HepG2 (cell line): Measurements from ENCODE around the gene IL1RAP. TPM values are rescaled to one million over a fixed set of nuclear protein-coding genes. Genes with fewer than 3 reads are reported as not detected.

ENCODE experiments used
- ATAC-seq: fragments of 200-7000 bp; cut with Tn5 transposase; 3 replicates; pipeline ENCODE4 v1.9.1; 2020; ENCODE audit warnings: mild to moderate bottlenecking, moderate library complexity
- BruUV-seq: library from RNA; stranded (reverse); fragments of 400-500 nt; replicated peaks from 2 replicates; lab custom pipeline; 2021; lab: Mats Ljungman, UMichigan
- CTCF ChIA-PET: fragments of 300-600 bp; formaldehyde crosslinking; extraction: SDS; loops from one replicate; lab custom pipeline; 2021; ENCODE audit warnings: low total read pairs, inconsistent platforms, low intra/inter-chr PET ratio; lab: Yijun Ruan, JAX
- POLR2A ChIA-PET: fragments of 350-600 bp; sonication (Branson Sonifier 250); formaldehyde crosslinking; loops from one replicate; lab custom pipeline; 2020; ENCODE audit warnings: antibody characterized with exemption, inconsistent platforms; lab: Yijun Ruan, JAX
- DNase-seq: peaks from one replicate; pipeline ENCODE4 v3.0.0-alpha.2; 2015; ENCODE audit warnings: low spot score
- FAIRE-seq: peaks from 3 replicates; lab custom pipeline; 2011; peaks lifted over from hg19 to GRCh38; lab: Jason Lieb, UNC
- H2AFZ ChIP-seq: one replicate; pipeline ENCODE4 v1.6.1; 2011; ENCODE audit warnings: low read length, inconsistent platforms
- H3K27ac ChIP-seq: fragments of 300-600 bp; 3 replicates; pipeline ENCODE4 v1.8.0; 2011; ENCODE audit warnings: mixed run types, mild to moderate bottlenecking, mixed read lengths, low read length, inconsistent platforms; ENCODE audit not compliant: insufficient read depth; ENCODE audit errors: extremely low read length
- H3K27me3 ChIP-seq, 2 experiments: fragments of 200-600 bp in 1 of 2; 2 replicates in 1 of 2; 3 replicates in 1 of 2; pipeline versions ENCODE4 v1.6.0 to v1.8.0; 2011; ENCODE audit warnings: low read length in 2 of 2, mild to moderate bottlenecking in 2 of 2, moderate library complexity in 2 of 2, inconsistent platforms in 1 of 2; ENCODE audit not compliant: insufficient read depth in 2 of 2, control insufficient read depth in 1 of 2
- H3K36me3 ChIP-seq, 2 experiments: fragments of 200-600 bp in 1 of 2; replicated peaks in 1 of 2; 2 replicates in 1 of 2; 3 replicates in 1 of 2; pipeline versions ENCODE4 v1.5.1 to v1.8.0; 2011; ENCODE audit warnings: low read length in 2 of 2, inconsistent platforms in 1 of 2; ENCODE audit not compliant: insufficient read depth in 2 of 2, control insufficient read depth in 1 of 2
- H3K4me1 ChIP-seq: 2 replicates; pipeline ENCODE4 v1.5.1; 2012; ENCODE audit warnings: low read length, inconsistent platforms; ENCODE audit not compliant: insufficient read depth
- H3K4me2 ChIP-seq: 2 replicates; pipeline ENCODE4 v1.6.0; 2011; ENCODE audit warnings: low read depth, low read length, inconsistent platforms
- H3K4me3 ChIP-seq, 3 experiments: fragments of 200-600 bp in 1 of 3; sonication (generic), shearing (Covaris generic) in 1 of 3; replicated peaks in 1 of 3; 2 replicates each; pipeline ENCODE4 v1.5.1; 2011 to 2016; ENCODE audit warnings: low read length in 3 of 3, inconsistent platforms in 2 of 3, low read depth in 2 of 3, mild to moderate bottlenecking in 2 of 3, control low read depth in 1 of 3, mixed read lengths in 1 of 3; ENCODE audit not compliant: insufficient read depth in 1 of 3
- H3K79me2 ChIP-seq: one replicate; pipeline ENCODE4 v1.6.1; 2011; ENCODE audit warnings: low read length, inconsistent platforms; ENCODE audit not compliant: insufficient read depth
- H3K9ac ChIP-seq: 2 replicates; pipeline ENCODE4 v1.6.0; 2011; ENCODE audit warnings: mild to moderate bottlenecking, low read depth, low read length, inconsistent platforms; ENCODE audit not compliant: insufficient read depth
- H3K9me3 ChIP-seq: 2 replicates; pipeline ENCODE4 v1.5.1; 2012; ENCODE audit warnings: mild to moderate bottlenecking, low read length
- H4K20me1 ChIP-seq: 2 replicates; pipeline ENCODE4 v1.6.0; 2011; ENCODE audit warnings: inconsistent platforms, mild to moderate bottlenecking, low read length, moderate library complexity; ENCODE audit not compliant: insufficient read depth
- ETS1 ChIP-seq: sonication (generic); formaldehyde crosslinking; IDR thresholded peaks from 2 replicates; pipeline ENCODE4 v1.4.0; 2020; ENCODE audit warnings: missing genetic modification reagents
- FOXJ3 ChIP-seq: sonication (generic); formaldehyde crosslinking; IDR thresholded peaks from 2 replicates; pipeline ENCODE4 v1.4.0; 2020; ENCODE audit warnings: missing genetic modification reagents, mild to moderate bottlenecking, borderline replicate concordance
- KLF11 ChIP-seq: IDR thresholded peaks from 2 replicates; pipeline ENCODE4 v1.6.1; 2016; ENCODE audit warnings: missing compliant biosample characterization
- MNT ChIP-seq: fragments of 450-650 bp; IDR thresholded peaks from 2 replicates; pipeline ENCODE4 v1.6.1; 2016
- POGZ ChIP-seq: sonication (generic); formaldehyde crosslinking; IDR thresholded peaks from 2 replicates; pipeline ENCODE4 v1.4.0; 2020; ENCODE audit warnings: mild to moderate bottlenecking, missing genetic modification reagents
- SNRNP70 ChIP-seq: fragments of 200-400 bp; formaldehyde crosslinking; IDR thresholded peaks from 2 replicates; pipeline ENCODE4 v1.6.1; 2017; ENCODE audit warnings: mild to moderate bottlenecking, low read depth, low read length, moderate library complexity
- SP140L ChIP-seq: sonication (generic); formaldehyde crosslinking; IDR thresholded peaks from 2 replicates; pipeline ENCODE4 v1.4.0; 2020; ENCODE audit warnings: missing genetic modification reagents, borderline replicate concordance
- SRSF4 ChIP-seq: fragments of 200-400 bp; formaldehyde crosslinking; IDR thresholded peaks from one replicate; pipeline ENCODE4 v1.6.1; 2018; ENCODE audit warnings: mild to moderate bottlenecking, low read depth, low read length, moderate library complexity; ENCODE audit not compliant: poor library complexity, severe bottlenecking
- TCF7L2 ChIP-seq: IDR thresholded peaks from 2 replicates; pipeline ENCODE4 v1.6.1; 2011; ENCODE audit warnings: mild to moderate bottlenecking, low read depth, low read length, moderate library complexity
- TSC22D2 ChIP-seq: sonication (generic); formaldehyde crosslinking; IDR thresholded peaks from 2 replicates; pipeline ENCODE4 v1.5.1; 2020; ENCODE audit warnings: missing genetic modification reagents, mild to moderate bottlenecking, borderline replicate concordance
- ZFP37 ChIP-seq: sonication (generic); formaldehyde crosslinking; IDR thresholded peaks from 2 replicates; pipeline ENCODE4 v1.4.0; 2020; ENCODE audit warnings: missing genetic modification reagents, borderline replicate concordance
- ZFY ChIP-seq: sonication (generic); formaldehyde crosslinking; IDR thresholded peaks from 2 replicates; pipeline ENCODE4 v1.4.0; 2020; ENCODE audit warnings: missing genetic modification reagents
- ZNF101 ChIP-seq: sonication (generic); formaldehyde crosslinking; IDR thresholded peaks from 2 replicates; pipeline ENCODE4 v1.4.0; 2020; ENCODE audit warnings: mild to moderate bottlenecking, low read depth, missing genetic modification reagents, borderline replicate concordance
- ZNF124 ChIP-seq: sonication (generic); formaldehyde crosslinking; IDR thresholded peaks from 2 replicates; pipeline ENCODE4 v1.4.0; 2020; ENCODE audit warnings: missing genetic modification reagents
- ZNF546 ChIP-seq: sonication (generic); formaldehyde crosslinking; conservative IDR thresholded peaks from 2 replicates; pipeline ENCODE4 v1.8.1; 2023; ENCODE audit warnings: mild to moderate bottlenecking, missing genetic modification reagents
- ZNF563 ChIP-seq: sonication (generic); formaldehyde crosslinking; IDR thresholded peaks from 2 replicates; pipeline ENCODE4 v1.8.0; 2022; ENCODE audit warnings: mild to moderate bottlenecking, moderate library complexity, missing genetic modification reagents
- ZNF567 ChIP-seq: sonication (generic); formaldehyde crosslinking; IDR thresholded peaks from 2 replicates; pipeline ENCODE4 v1.8.1; 2023; ENCODE audit warnings: mild to moderate bottlenecking, missing genetic modification reagents, borderline replicate concordance
- ZNF589 ChIP-seq: sonication (generic); formaldehyde crosslinking; conservative IDR thresholded peaks from 2 replicates; pipeline ENCODE4 v1.8.0; 2022; ENCODE audit warnings: mild to moderate bottlenecking, moderate library complexity, missing genetic modification reagents
- WGBS: methylation state at CpG from one replicate; pipeline ENCODE4 v1.1.6; 2017; ENCODE audit warnings: low lambda C conversion rate; 5-methylcytosine and 5-hydroxymethylcytosine counted together
- in situ Hi-C: cut with HindIII; loops from 2 replicates; pipeline ENCODE4 v1.10.0; 2017; ENCODE audit warnings: low pct_unique_long_range_greater_than_20kb; ENCODE audit not compliant: extremely low pct_ligation_motif_present
- intact Hi-C: fragments of 100-400 bp; cut with micrococcal nuclease; formaldehyde crosslinking; loops from one replicate; pipeline ENCODE4 v1.10.0; 2022; ENCODE audit not compliant: unreplicated experiment
- polyA plus RNA-seq, 8 experiments: library from polyadenylated mRNA; depleted of rRNA in 3 of 8; stranded (reverse) in 7 of 8; unstranded in 1 of 8; fragments of >200 nt; fragmentation: Illumina TruSeq in 4 of 8; extraction: Trizol in 4 of 8; gene quantifications; 2 replicates each; pipeline versions ENCODE4 v1.2.1 to v1.2.3, GENCODE V29; 2011 to 2016; ENCODE audit warnings: low read depth in 4 of 8, missing spikeins in 1 of 8, mixed read lengths in 1 of 8; ENCODE audit not compliant: insufficient read depth in 1 of 8
- total RNA-seq, 5 experiments: library from RNA; depleted of rRNA; stranded (reverse); fragments of >200 nt; fragmentation: Illumina TruSeq; extraction: Trizol; gene quantifications; 2 replicates each; pipeline ENCODE4 v1.2.3, GENCODE V29; 2016; ENCODE audit warnings: low read depth in 1 of 5
- TF ChIP-seq, protein P1 (sequence below): sonication (generic); formaldehyde crosslinking; IDR thresholded peaks from 2 replicates; pipeline ENCODE4; 2020; ENCODE audit warnings: missing genetic modification reagents, mild to moderate bottlenecking, borderline replicate concordance

IL1RAP gene
- total and polyA plus RNA-seq, 2 of the 13 experiments (the other 11 are each of a cell fraction or from before 2014, with no cell fraction given), result 18.3 to 54.9 TPM

- no peak for TF ChIP-seq MNT
- no peak for TF ChIP-seq ZNF101
- TF ChIP-seq ZNF546 (CRISPR knock-in tag), result no peak
- TF ChIP-seq FOXJ3 (CRISPR knock-in tag), result no peak
- TF ChIP-seq SNRNP70, result no peak
- no peak for TF ChIP-seq ETS1 (CRISPR knock-in tag)
These were observed 92.7 kb downstream of the IL1RAP start (continued) for GRCh38 chr3:190606596-190606995.

DNA sequence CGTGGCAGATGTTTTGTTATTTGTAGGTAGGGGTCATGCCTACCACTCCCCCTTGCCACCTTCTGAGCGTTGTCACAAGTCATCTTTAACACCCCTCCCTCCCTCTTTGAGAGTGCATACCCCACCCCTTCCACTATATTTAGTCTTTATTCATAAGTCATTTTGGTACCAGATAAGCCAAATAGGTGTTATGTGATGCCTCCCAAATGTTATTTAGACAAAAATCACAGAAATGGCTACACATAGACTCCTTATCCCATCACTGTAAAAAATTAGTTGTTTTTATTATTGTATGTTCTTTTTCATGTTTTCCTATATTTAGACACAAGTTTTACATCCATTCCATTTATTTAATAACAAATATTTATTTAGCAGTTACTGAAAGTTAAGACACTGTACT, 93.1 kb downstream of the IL1RAP start:
- peaks cover 10 to 29% of the 10 kb centered on the region in 2 experiments for H3K36me3 ChIP-seq
- no peak for DNase-seq
- no peak for FAIRE-seq
- POLR2A ChIA-PET, result no interaction called here
- no peak for ATAC-seq
- intact Hi-C loops, result no loop called here
- no TSS peak for BruUV-seq
- H3K9ac ChIP-seq, result no peak overlapping the region
- H3K4me2 ChIP-seq, result no peak overlapping the region
- in situ Hi-C loops, result no loop called here
- no peaks in the 10 kb centered on the region for H3K27me3 ChIP-seq
- CTCF ChIA-PET, result no interaction called here
- no peak overlapping the region for H2AFZ ChIP-seq
- H3K9me3 ChIP-seq, result no peaks in the 10 kb centered on the region
- no peak overlapping the region for H3K4me3 ChIP-seq
- H4K20me1 ChIP-seq, result no peaks in the 10 kb centered on the region
- no peak overlapping the region for H3K27ac ChIP-seq
- peaks cover under 1% of the 10 kb centered on the region; the same call in 1 of the 2 replicates for H3K4me1 ChIP-seq
- H3K79me2 ChIP-seq, result no peaks in the 10 kb centered on the region
- WGBS, result 100% methylated on average over 2 of the region's 2 CpGs
- no peak for TF ChIP-seq ZNF124
- no peak for TF ChIP-seq ZFP37 (CRISPR knock-in tag)
- TF ChIP-seq ZNF567 (CRISPR knock-in tag), result no peak
- TF ChIP-seq TCF7L2, result no peak
- no peak for TF ChIP-seq KLF11 (CRISPR knock-in tag)
- TF ChIP-seq, protein P1, sequence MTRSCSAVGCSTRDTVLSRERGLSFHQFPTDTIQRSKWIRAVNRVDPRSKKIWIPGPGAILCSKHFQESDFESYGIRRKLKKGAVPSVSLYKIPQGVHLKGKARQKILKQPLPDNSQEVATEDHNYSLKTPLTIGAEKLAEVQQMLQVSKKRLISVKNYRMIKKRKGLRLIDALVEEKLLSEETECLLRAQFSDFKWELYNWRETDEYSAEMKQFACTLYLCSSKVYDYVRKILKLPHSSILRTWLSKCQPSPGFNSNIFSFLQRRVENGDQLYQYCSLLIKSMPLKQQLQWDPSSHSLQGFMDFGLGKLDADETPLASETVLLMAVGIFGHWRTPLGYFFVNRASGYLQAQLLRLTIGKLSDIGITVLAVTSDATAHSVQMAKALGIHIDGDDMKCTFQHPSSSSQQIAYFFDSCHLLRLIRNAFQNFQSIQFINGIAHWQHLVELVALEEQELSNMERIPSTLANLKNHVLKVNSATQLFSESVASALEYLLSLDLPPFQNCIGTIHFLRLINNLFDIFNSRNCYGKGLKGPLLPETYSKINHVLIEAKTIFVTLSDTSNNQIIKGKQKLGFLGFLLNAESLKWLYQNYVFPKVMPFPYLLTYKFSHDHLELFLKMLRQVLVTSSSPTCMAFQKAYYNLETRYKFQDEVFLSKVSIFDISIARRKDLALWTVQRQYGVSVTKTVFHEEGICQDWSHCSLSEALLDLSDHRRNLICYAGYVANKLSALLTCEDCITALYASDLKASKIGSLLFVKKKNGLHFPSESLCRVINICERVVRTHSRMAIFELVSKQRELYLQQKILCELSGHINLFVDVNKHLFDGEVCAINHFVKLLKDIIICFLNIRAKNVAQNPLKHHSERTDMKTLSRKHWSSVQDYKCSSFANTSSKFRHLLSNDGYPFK, result no peak
- no peak for TF ChIP-seq ZFY
- TF ChIP-seq SP140L, result no peak
- TF ChIP-seq TSC22D2 (CRISPR knock-in tag), result no peak
- TF ChIP-seq POGZ (CRISPR knock-in tag), result no peak
- no peak for TF ChIP-seq ZNF563 (CRISPR knock-in tag)
- TF ChIP-seq ZNF589, result no peak
- TF ChIP-seq SRSF4, result no peak
